Activated CD8-positive, alpha-beta memory T cell treated with anti-CD3 and anti-CD28 coated beads for 36 hours (primary cell): ENCODE results near the gene IDUA. TPM values are rescaled to one million over a fixed set of nuclear protein-coding genes. Genes with fewer than 3 reads are reported as not detected.

Source experiments
- CTCF ChIA-PET: fragments of 350-600 bp; sonication (Branson Sonifier 250); formaldehyde crosslinking; loops from one replicate; lab custom pipeline; 2021; ENCODE audit warnings: antibody characterized with exemption; lab: Charles Lee
- POLR2A ChIA-PET: fragments of 350-600 bp; sonication (Branson Sonifier 250); formaldehyde crosslinking; loops from one replicate; lab custom pipeline; 2021; ENCODE audit warnings: antibody characterized with exemption; lab: Charles Lee
- total RNA-seq, 2 experiments: library from RNA; stranded (reverse); gene quantifications; one replicate each; pipeline ENCODE4 v1.2.3, GENCODE V29; 2021

The IDUA gene
- total RNA-seq, 2 experiments from 2014 or later: 11.5 to 13.4 TPM

DNA sequence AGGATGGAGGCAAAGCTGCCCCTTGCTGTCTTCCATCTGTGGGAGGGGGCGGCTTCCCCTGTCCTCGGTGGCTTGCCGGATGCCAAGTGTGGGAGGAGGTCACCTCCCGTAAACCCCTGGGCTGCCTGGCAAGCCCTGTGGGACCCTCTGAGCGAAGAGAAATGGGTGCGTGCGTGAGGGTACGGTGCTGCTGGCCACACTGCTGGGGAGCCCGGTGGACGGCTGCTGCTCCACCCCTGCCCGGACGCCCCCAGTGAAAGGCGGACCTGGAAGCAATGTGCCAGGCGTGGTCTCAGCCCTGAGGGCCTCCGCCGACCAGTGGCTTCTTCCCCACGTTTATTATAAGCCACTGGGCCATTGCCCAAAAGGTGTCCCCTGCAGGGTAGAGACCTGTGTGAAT, 4.6 kb upstream of the IDUA start:
- ChIA-PET CTCF (no interaction called here), POLR2A (no interaction called here)

- CTCF ChIA-PET: no interaction called here
- POLR2A ChIA-PET: no interaction called here
Observed at GRCh38 chr4:982814-983213, 4.0 kb upstream of the IDUA start.

- ChIA-PET CTCF (no interaction called here), POLR2A (no interaction called here)
Observed at GRCh38 chr4:984336-985054, 2.3 kb upstream of the IDUA start.

GRCh38 chr4:985123-985830, 1.6 kb upstream of the IDUA start:
- POLR2A ChIA-PET: no interaction called here

DNA sequence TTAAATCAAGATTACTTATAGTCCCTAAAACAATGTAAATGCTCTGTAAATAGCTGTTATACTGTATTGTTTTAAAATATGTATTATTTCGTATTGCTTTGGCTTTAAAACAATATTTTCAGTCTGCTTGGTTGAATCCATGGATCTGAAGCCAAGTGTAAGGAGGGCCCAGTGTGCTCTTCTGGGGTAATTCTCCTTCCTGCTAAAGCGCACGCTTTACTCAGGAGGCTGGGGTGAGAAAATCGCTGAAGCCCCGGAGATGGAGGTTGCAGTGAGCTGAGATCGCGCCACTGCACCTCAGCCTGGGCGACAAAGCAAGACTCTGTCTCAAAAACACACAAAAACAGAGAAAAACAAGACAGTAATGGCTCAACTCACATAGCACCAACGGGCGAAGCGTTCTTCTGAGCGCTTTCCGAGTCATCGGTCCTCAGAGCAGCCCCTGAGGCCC, 391 bp upstream of the IDUA start:
- ChIA-PET POLR2A (interaction anchor here (0.7 to 1.5 kb wide), 3 partner anchors 108 to 303 kb away, joined by 3 to 6 read pairs (median 4); no protein-coding TSS in a partner anchor), CTCF (interaction anchor here (0.8 to 1.6 kb wide), 11 partner anchors 16 to 245 kb away, joined by 3 to 9 read pairs (median 4); no protein-coding TSS in a partner anchor)

More at GRCh38 chr4:985123-985830, 1.6 kb upstream of the IDUA start:
- CTCF ChIA-PET: no interaction called here

- CTCF ChIA-PET: interaction anchor here (0.6 to 1.6 kb wide), 19 partner anchors 14 to 254 kb away, joined by 3 to 9 read pairs (median 4); partner anchors contain the start of genes GAK and TMEM175
Observed at GRCh38 chr4:987624-988513, 1.0 kb downstream of the IDUA start.

GRCh38 chr4:988726-989721, 2.2 kb downstream of the IDUA start:
- POLR2A ChIA-PET: no interaction called here

More at GRCh38 chr4:987624-988513, 1.0 kb downstream of the IDUA start:
- POLR2A ChIA-PET: interaction anchor here (1.0 to 1.5 kb wide), 2 partner anchors 109 to 206 kb away, joined by 4 to 6 read pairs; no protein-coding TSS in a partner anchor

GRCh38 chr4:989722-990471, 3.1 kb downstream of the IDUA start:
- CTCF ChIA-PET: no interaction called here
- POLR2A ChIA-PET: no interaction called here

More at GRCh38 chr4:988726-989721, 2.2 kb downstream of the IDUA start:
- CTCF ChIA-PET: interaction anchor here (0.8 kb wide), 1 partner anchor 246 kb away, joined by 4 read pairs; no protein-coding TSS in a partner anchor

GRCh38 chr4:990746-991367, 4.0 kb downstream of the IDUA start:
- CTCF ChIA-PET: no interaction called here
- POLR2A ChIA-PET: no interaction called here

DNA sequence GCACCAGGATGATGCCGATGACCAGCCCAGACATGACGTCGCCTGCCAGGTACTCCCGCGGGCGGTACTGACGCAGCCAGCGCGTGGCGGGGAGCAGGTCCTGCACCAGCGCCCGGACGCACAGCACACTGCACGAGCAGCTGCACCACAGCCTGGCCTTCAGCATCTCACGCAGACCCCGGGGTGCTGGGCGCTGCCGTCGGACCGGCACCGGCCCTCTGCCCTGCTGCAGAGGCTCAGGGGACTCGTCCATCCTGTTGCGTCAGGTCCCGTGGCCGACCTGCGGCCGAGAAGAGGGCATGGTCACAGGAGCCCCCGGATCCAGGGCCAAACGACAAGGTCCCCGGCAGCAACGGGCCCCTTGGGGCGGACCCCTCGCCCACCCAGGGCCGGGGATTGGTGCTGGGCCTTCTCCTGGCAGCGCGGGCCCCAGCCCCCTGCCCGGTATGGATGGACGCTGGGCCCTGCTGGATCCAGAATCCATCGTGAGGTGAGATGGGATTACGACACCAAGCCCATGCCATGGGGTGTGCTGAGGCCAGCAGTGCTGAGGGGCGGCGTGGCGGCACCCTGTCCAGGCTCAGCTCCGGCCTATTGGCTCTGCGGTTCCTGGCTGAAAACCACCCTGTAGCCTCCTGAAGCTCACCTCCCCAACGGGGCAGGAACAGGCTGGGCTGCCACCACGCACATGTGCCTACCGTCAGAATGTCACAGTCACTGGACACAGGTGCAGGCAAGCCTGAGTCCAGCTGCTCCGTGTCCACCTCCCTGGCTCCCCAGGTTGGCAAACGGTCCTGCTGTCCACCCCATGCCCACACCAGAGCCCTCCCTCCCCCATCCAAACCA, 4.8 kb downstream of the IDUA start:
- POLR2A ChIA-PET: no interaction called here
- CTCF ChIA-PET: no interaction called here

- ChIA-PET CTCF (no interaction called here), POLR2A (no interaction called here)
Observed at GRCh38 chr4:992297-993110, 5.7 kb downstream of the IDUA start.

DNA sequence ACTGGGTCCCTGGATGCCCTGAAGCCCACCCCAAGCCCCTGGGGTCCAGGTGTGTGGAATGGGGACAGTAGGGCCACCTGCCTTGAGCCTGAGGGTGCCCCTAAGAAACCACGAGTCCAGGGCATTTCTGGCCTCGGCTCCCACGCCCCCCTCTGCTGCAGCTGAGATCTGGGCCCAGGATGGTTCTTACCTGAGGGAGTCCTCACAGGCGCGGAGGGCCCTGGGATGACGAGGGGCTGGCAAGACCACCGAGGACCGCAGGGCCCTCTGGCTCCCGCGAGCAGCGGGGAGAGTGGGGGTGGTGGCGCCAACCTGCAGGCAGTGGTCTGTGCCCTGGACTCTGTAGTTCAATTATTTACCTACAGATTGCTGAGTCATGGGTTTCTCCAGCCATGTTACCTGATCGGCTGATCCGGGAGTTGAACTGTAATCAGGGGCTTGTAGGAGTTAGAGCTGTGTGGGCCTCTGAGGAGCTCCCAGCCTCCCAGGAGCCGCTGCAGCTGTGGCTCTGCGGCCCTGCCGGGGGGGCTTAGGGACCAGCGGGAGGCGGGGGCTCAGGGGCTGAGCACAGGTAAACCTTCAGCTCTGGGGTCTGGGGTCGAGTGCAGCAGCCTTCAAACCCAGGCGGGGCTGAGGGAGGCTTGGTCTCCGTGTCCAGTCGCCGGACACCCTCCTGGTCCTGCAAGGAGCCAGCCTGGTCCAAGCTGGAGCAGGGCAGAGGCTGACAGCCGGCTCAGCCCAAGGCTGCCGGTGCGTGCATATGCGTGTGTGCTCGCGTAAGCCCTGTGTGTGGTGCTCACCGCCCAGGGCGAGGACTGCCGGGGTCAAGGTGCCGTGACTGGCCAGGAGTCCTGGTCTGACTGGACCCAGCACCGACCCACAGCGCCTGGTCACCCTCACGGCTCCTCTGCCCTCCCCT, 6.5 kb downstream of the IDUA start, which contains the start of gene SLC26A1:
Gene SLC26A1, minus strand, starts transcription at position 294 of the 919 bp plus-strand sequence. CDS start 1,701 bp downstream, outside the sequence.
- CTCF ChIA-PET: interaction anchor here (0.7 kb wide), 1 partner anchor 69 kb away, joined by 3 read pairs; no protein-coding TSS in a partner anchor
- POLR2A ChIA-PET: no interaction called here

- ChIA-PET POLR2A (no interaction called here), CTCF (no interaction called here)
Observed at GRCh38 chr4:995311-996026, 8.6 kb downstream of the IDUA start.
